Type B pancreatic cell (in vitro differentiated cells): ENCODE results near the gene AASDH. TPM values are rescaled to one million over a fixed set of nuclear protein-coding genes. Genes with fewer than 3 reads are reported as not detected.
A peak's percentile ranks its signal among the peaks of the same experiment; 100 is the strongest.

Experiments used
- DNase-seq: peaks from one replicate; pipeline ENCODE4 v3.0.0; 2021; ENCODE audit warnings: mixed read lengths; ENCODE audit not compliant: unreplicated experiment; ENCODE audit errors: extremely low spot score
- H3K27ac Mint-ChIP-seq: 2 replicates; pipeline ENCODE4 v1.8.0; 2021; ENCODE audit warnings: mild to moderate bottlenecking, mixed read lengths
- H3K27me3 Mint-ChIP-seq: 2 replicates; pipeline ENCODE4 v1.8.0; 2021; ENCODE audit warnings: mixed read lengths
- H3K36me3 Mint-ChIP-seq: 2 replicates; pipeline ENCODE4 v1.8.0; 2021; ENCODE audit warnings: mixed read lengths
- H3K4me1 Mint-ChIP-seq: one replicate; pipeline ENCODE4 v1.8.0; 2021; ENCODE audit warnings: mixed read lengths; ENCODE audit not compliant: unreplicated experiment
- H3K4me3 Mint-ChIP-seq: 2 replicates; pipeline ENCODE4 v1.8.0; 2021; ENCODE audit warnings: mild to moderate bottlenecking, mixed read lengths
- H3K9me3 Mint-ChIP-seq: 2 replicates; pipeline ENCODE4 v1.8.0; 2021; ENCODE audit warnings: mixed read lengths
- CTCF ChIP-seq: fragments of 200-600 bp; sonication (generic); conservative IDR thresholded peaks from 2 replicates; pipeline ENCODE4 v1.5.0; 2021; ENCODE audit warnings: antibody characterized with exemption, mild to moderate bottlenecking
- long read RNA-seq: library from polyadenylated mRNA; unstranded; transcript quantifications from one replicate; pipeline ENCODE4 v2.0.0, GENCODE V29; 2020
- total RNA-seq: library from RNA; stranded (reverse); gene quantifications from 2 replicates; pipeline ENCODE4 v1.2.1, GENCODE V29; 2021; ENCODE audit warnings: low replicate concordance

The AASDH gene
- 16.7 and 19.2 TPM in 2 replicates for total RNA-seq
- long read RNA-seq, partial matches to known transcripts: 6 of 17 reads
- long read RNA-seq, other reads (novel, unspliced or antisense): 9 of 17 reads

- peak; percentile 97 for DNase-seq
- H3K4me1 Mint-ChIP-seq: peaks cover 28% of the 10 kb centered on the region
- no peaks in the 10 kb centered on the region for H3K9me3 Mint-ChIP-seq
- no peak for TF ChIP-seq CTCF
- peak within 1 kb of the TSS; percentile 100 for H3K27ac Mint-ChIP-seq
- H3K36me3 Mint-ChIP-seq: no peaks in the 10 kb centered on the region
- H3K4me3 Mint-ChIP-seq: peak within 1 kb of the TSS; percentile 94
- no peaks in the 10 kb centered on the region for H3K27me3 Mint-ChIP-seq
Measured at GRCh38 chr4:56387023-56388001, at the start of gene AASDH. Gene AASDH (minus strand): TSS chr4:56387491. CDS start chr4:56384299, 3,192 bp downstream.

- Mint-ChIP-seq H3K4me3 (peak within 1 kb of the TSS; percentile 99), H3K36me3 (peaks cover 11% of the 10 kb centered on the region), H3K9me3 (no peaks in the 10 kb centered on the region), H3K27ac (peak within 1 kb of the TSS; percentile 92), H3K27me3 (no peaks in the 10 kb centered on the region), H3K4me1 (peaks cover 21% of the 10 kb centered on the region)
- peak; percentile 37 for TF ChIP-seq CTCF
- peak; percentile 99 for DNase-seq
Measured at GRCh38 chr4:56435140-56435926, 48.0 kb upstream of the AASDH start, which contains the start of gene PPAT. Gene PPAT (minus strand): TSS chr4:56435615. CDS start chr4:56435477, 138 bp downstream.

- peak overlapping the region; percentile 92 for H3K27ac Mint-ChIP-seq
- DNase-seq: peak; percentile 74
- H3K27me3 Mint-ChIP-seq: no peaks in the 10 kb centered on the region
- no peaks in the 10 kb centered on the region for H3K9me3 Mint-ChIP-seq
- peaks cover 8% of the 10 kb centered on the region for H3K36me3 Mint-ChIP-seq
- peaks cover 17% of the 10 kb centered on the region for H3K4me1 Mint-ChIP-seq
- no peak for TF ChIP-seq CTCF
- H3K4me3 Mint-ChIP-seq: peak overlapping the region; percentile 99
Measured at GRCh38 chr4:56434599-56435139, 47.4 kb upstream of the AASDH start.

GRCh38 chr4:56433280-56433679, 46.0 kb upstream of the AASDH start:
- peak overlapping the region; percentile 31 for H3K27ac Mint-ChIP-seq
- peaks cover 4% of the 10 kb centered on the region for H3K36me3 Mint-ChIP-seq
- no peak for TF ChIP-seq CTCF
- H3K9me3 Mint-ChIP-seq: no peaks in the 10 kb centered on the region
- peak overlapping the region; percentile 99 for H3K4me3 Mint-ChIP-seq
- no peaks in the 10 kb centered on the region for H3K27me3 Mint-ChIP-seq
- H3K4me1 Mint-ChIP-seq: peaks cover 12% of the 10 kb centered on the region
- no peak for DNase-seq

- H3K4me3 Mint-ChIP-seq: no peak overlapping the region
- no peak for TF ChIP-seq CTCF
- peaks cover 10% of the 10 kb centered on the region for H3K36me3 Mint-ChIP-seq
- peaks cover 12% of the 10 kb centered on the region for H3K4me1 Mint-ChIP-seq
- no peak overlapping the region for H3K27ac Mint-ChIP-seq
- H3K9me3 Mint-ChIP-seq: no peaks in the 10 kb centered on the region
- no peak for DNase-seq
- no peaks in the 10 kb centered on the region for H3K27me3 Mint-ChIP-seq
Measured at GRCh38 chr4:56430203-56430602, 42.9 kb upstream of the AASDH start.
